ENCODE data around the gene CFAP47.

Gene CFAP47

DNA sequence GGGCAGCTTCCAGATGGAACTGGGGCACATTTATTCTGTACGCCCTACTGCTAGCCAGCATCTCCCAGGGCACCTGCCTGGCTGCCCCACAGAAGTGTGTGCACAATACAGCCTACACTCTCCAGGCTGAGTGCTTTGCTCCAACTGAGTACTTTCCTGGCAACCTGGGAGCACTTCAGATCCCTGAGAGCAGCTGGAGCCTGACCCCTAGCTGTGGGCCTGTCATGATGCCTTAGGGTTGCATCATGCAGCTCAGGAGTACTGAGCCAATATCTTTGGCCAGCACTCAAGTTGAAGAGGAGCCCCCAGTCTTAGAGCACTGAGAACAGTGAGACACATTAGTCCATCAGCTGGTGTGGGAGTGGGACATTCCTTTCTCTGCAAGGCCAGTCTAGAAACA lies 321.9 kb downstream of the CFAP47 start:
- DNase-seq (ENCODE audit: low read depth in 2 of 2), result no peak

- DNase-seq (ENCODE audit: low read depth in 2 of 2), result no peak
Measured at GRCh38 chrX:36266155-36266554, 346.6 kb downstream of the CFAP47 start.

GRCh38 chrX:36310136-36310535 lies 390.6 kb downstream of the CFAP47 start:
- DNase-seq (ENCODE audit: low read depth in 2 of 2), result no peak

DNA sequence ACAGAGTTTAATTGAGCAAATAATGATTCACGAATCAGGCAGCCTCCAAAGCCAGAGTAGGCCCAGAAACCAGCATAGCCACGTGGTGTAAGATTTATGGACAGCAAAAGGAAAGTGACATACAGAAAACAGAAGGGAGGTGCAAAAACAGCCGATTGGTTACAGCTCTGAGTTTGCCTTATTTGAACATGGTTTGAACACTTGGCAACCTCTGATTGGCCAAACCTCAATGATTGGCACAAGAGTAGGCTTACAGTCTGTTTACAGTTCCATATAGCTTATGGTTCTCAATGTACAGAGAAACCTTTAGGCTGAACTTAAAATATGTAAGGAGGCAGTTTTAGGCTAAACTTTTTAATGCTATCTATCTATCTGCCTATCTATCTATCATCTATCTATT lies 394.8 kb downstream of the CFAP47 start:
- DNase-seq (ENCODE audit: low read depth in 2 of 2), result no peak

GRCh38 chrX:36334572-36334971 lies 415.0 kb downstream of the CFAP47 start:
- no peak for DNase-seq (ENCODE audit: low read depth in 2 of 2)

DNA sequence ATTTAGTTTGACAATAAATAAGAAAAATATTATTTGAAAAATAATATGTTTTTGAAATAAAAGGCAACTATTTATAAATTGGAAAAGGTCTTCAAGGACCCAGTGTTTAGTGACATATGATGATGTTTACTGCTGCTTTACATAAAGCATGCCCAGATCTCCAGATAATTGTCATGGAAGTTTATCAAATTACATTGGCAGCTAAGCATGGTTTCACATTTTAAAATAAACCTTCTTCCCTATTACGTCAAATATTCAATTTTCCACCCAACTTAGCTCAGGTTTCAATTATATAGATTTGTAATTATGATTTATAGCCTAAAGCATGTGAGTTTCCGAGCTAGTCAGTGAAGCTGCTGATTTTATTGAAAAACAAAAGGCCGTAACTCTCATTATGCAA lies 417.2 kb downstream of the CFAP47 start:
- DNase-seq (ENCODE audit: low read depth in 2 of 2), result no peak

DNA sequence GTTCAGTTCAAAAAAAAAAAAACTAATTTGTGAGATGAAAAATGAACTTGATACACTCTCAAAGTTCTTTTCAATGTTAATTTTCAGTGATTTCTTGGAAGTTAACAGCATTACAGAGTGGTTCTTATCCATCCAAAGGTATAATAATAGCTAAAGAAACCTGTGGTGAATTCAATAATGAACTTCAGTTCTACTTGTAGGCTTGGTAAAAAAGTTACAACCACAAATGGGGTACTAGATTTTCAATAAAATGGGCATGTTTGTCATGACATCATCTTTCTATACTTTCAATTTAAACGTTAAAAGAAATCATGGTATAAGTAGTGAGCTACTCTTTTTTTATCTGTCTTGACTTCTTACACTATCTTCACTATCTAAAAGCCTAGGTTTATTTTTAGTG lies 424.8 kb downstream of the CFAP47 start:
- no peak for DNase-seq (ENCODE audit: low read depth in 2 of 2)

DNA sequence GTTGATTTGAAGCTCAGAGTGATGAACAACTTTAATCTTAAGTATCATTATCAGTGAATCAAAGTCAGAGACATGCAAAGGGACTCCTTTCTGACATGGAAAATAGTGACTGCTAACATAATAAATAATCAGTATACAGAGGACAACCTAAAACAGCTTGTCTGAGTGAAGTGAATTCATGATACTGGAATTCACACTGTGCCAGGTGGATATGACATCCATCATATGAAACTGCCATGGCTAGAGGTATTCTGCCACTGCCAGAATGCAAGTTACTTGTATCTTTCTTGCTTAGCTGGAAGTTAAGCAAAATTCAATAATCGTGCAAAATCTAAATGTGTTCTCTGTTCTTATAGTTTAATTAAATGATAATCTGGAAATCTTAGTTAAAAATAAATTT lies 429.0 kb downstream of the CFAP47 start:
- no peak for DNase-seq (ENCODE audit: low read depth in 2 of 2)

- no peak for DNase-seq (ENCODE audit: low read depth in 2 of 2)
Measured at GRCh38 chrX:36357855-36358254, 438.3 kb downstream of the CFAP47 start.

- DNase-seq (ENCODE audit: low read depth in 2 of 2), result no peak
Measured at GRCh38 chrX:36364262-36364661, 444.7 kb downstream of the CFAP47 start.

- DNase-seq (ENCODE audit: low read depth in 2 of 2), result no peak
Measured at GRCh38 chrX:36383495-36383894, 464.0 kb downstream of the CFAP47 start.

GRCh38 chrX:36388901-36389300 lies 469.4 kb downstream of the CFAP47 start:
- DNase-seq (ENCODE audit: low read depth in 2 of 2), result no peak

DNA sequence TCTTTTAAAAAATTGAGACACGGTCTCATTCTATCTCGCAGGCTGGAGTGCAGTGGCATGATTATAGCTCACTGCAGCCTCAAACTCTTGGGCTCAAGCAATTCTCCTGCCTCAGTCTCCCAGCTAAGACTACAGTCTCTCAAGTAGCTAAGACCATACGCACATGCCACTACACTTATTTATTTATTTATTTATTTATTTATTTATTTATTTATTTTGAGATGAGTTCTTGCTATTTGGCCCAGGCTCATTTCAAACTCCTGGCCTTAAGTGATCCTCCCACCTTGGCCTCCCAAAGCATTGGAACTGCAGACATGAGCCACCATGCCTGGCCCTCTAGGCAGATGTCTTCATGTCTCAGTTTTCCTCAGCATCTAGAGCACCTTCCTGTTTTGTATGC lies 482.2 kb downstream of the CFAP47 start:
- no peak for DNase-seq (ENCODE audit: low read depth in 2 of 2)

DNA sequence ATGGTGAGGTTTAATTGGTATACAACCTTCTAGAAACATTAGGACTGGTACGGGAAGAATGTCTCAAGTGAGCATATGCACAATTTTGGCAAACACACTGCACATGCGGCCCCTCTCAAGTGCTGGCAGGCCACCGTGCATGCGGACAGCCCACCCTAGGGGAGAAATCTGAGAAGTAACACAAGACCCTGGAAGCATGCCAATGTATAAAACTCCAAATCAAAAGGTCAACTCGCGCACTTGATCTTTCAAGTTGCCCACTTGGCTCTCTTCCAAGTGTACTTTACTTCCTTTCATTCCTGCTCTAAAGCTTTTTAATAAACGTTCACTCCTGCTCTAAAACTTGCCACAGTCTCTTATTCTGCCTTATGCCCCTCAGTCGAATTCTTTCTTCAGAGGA lies 488.3 kb downstream of the CFAP47 start:
- no peak for DNase-seq (ENCODE audit: low read depth in 2 of 2)

GRCh38 chrX:36414056-36414455 lies 494.5 kb downstream of the CFAP47 start:
- DNase-seq (ENCODE audit: low read depth in 2 of 2), result no peak

GRCh38 chrX:36422368-36422767 lies 502.8 kb downstream of the CFAP47 start:
- no peak for DNase-seq (ENCODE audit: low read depth in 2 of 2)

- DNase-seq (ENCODE audit: low read depth in 2 of 2), result no peak
Measured at GRCh38 chrX:36431819-36432218, 512.3 kb downstream of the CFAP47 start.

DNA sequence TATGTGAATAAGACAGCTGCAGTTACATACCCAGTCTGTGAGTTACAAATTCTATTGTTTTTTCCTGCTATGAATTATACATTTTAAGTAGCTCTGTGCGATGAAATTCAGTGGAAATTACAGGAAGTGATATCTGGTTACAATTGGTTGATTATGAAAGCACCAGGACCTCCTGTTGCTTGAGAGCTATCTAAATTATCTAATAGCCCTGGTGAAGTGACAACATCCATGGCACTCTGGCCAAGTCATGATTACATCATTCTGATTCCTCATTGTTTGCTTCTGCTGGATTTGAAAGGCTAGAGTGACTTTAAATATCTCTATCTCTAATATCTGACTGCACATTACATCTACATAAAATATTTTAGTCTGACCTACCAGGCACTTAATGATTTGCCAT lies 515.0 kb downstream of the CFAP47 start:
- DNase-seq (ENCODE audit: low read depth in 2 of 2), result no peak

All from stimulated activated CD8-positive, alpha-beta memory T cell treated with anti-CD3 and anti-CD28 coated beads, Interleukin-2, amount 100 ng/mL, for 1 hour (primary cell).